ENCODE measurements around the gene PPP2R2C.

Gene PPP2R2C

DNA sequence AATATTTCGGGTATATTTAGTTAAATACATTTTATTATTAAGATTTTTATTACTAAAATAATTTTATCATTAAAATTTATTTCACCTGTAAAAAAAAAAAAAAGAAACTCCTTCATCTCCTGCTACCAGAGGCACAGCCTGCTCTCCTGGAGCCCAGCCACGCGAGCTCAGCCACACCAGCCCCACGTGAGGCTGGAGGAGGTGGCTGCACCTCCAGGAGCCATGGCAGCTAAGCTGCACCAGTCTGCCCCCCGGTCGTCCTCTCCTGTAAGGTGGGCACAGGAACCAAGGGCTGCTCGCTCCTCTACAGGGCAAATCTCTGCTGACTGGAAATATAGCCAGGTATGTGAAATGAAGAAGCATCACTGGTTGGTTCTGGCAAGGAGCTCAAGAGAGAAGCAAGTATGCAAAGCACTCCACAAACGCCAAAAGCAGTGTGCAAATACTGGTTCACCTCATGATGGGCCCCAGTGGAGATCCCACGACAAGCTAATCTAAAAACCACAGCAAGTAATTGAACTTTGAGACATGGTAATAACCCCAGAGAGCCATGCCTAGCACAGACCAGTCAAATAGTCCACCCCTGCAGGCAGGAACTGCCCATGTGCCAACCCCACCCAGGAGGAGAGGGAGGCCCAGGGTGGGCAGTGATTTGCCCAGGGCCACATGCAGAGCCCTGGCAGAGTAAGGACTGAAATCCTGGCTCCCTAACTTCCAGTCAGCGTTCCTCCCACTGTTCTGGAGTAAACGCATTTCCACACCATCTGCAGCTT lies 112.7 kb downstream of the PPP2R2C start:
- Histone ChIP-seq H3K27me3 (ENCODE audit: insufficient read depth, low read length, poor library complexity) (no peaks in the 10 kb centered on the region), H3K36me3 (ENCODE audit: insufficient read depth, low read length) (no peaks in the 10 kb centered on the region), H4K20me1 (ENCODE audit: insufficient read depth, low read length) (peaks cover 16% of the 10 kb centered on the region; the same call in 1 of the 2 replicates), H3K4me1 (ENCODE audit: insufficient read depth, low read length) (no peaks in the 10 kb centered on the region), H3K9me3 (ENCODE audit: insufficient read depth, low read length, severe bottlenecking) (no peaks in the 10 kb centered on the region), H3K27ac (ENCODE audit: low read length) (no peak overlapping the region), H3K4me3 (ENCODE audit: low read depth in 1 of 2, low read length in 2 of 2) (no peak overlapping the region), H3K9ac (ENCODE audit: low read depth, low read length) (no peak overlapping the region), H3K79me2 (ENCODE audit: insufficient read depth, low read length) (no peaks in the 10 kb centered on the region), H3K4me2 (ENCODE audit: insufficient read depth, low read length) (no peak overlapping the region), H2AFZ (ENCODE audit: low read depth, low read length) (no peak overlapping the region)
- DNase-seq (no peak), ATAC-seq (ENCODE audit: insufficient read depth, low read depth) (no peak)
- no peak for TF ChIP-seq EZH2 (IDR thresholded peaks at IDR 0.05; ENCODE audit: borderline replicate concordance, low read depth, low read length, severe bottlenecking)
- TF ChIP-seq, protein P1, sequence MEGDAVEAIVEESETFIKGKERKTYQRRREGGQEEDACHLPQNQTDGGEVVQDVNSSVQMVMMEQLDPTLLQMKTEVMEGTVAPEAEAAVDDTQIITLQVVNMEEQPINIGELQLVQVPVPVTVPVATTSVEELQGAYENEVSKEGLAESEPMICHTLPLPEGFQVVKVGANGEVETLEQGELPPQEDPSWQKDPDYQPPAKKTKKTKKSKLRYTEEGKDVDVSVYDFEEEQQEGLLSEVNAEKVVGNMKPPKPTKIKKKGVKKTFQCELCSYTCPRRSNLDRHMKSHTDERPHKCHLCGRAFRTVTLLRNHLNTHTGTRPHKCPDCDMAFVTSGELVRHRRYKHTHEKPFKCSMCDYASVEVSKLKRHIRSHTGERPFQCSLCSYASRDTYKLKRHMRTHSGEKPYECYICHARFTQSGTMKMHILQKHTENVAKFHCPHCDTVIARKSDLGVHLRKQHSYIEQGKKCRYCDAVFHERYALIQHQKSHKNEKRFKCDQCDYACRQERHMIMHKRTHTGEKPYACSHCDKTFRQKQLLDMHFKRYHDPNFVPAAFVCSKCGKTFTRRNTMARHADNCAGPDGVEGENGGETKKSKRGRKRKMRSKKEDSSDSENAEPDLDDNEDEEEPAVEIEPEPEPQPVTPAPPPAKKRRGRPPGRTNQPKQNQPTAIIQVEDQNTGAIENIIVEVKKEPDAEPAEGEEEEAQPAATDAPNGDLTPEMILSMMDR (IDR thresholded peaks at IDR 0.05; ENCODE audit: borderline replicate concordance, extremely low read depth, low read length, poor library complexity, severe bottlenecking), result no peak

DNA sequence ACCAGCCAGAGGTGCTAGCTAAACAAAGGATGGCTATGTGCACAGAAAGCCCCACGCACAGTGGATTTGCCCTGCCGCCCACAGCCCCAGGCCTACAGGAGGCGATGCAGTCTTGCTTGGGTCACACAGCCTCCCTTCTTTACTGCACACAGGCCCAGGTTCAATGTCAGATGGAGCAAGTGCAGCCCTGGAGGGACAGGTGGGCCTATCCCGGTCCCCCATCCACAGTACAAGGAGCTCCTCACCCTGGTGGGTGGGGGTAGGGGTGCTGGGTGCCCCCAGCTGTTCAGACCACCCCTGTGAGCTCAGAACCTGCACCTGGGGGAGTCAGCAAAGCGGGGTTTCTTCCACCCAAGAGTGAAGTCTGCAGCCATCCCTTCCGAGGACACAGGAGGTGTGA lies 114.9 kb downstream of the PPP2R2C start:
- ATAC-seq (ENCODE audit: insufficient read depth, low read depth) (no peak), DNase-seq (no peak)
- no peaks in the 10 kb centered on the region for H3K4me1 ChIP-seq (ENCODE audit: insufficient read depth, low read length)
- no peaks in the 10 kb centered on the region for H3K79me2 ChIP-seq (ENCODE audit: insufficient read depth, low read length)
- no peaks in the 10 kb centered on the region for H3K9me3 ChIP-seq (ENCODE audit: insufficient read depth, low read length, severe bottlenecking)
- no peak overlapping the region for H3K4me2 ChIP-seq (ENCODE audit: insufficient read depth, low read length)
- H3K27me3 ChIP-seq (ENCODE audit: insufficient read depth, low read length, poor library complexity), result no peaks in the 10 kb centered on the region
- no peak for TF ChIP-seq EZH2 (IDR thresholded peaks at IDR 0.05; ENCODE audit: borderline replicate concordance, low read depth, low read length, severe bottlenecking)
- TF ChIP-seq, protein P1 (IDR thresholded peaks at IDR 0.05; ENCODE audit: borderline replicate concordance, extremely low read depth, low read length, poor library complexity, severe bottlenecking), result no peak
- H3K36me3 ChIP-seq (ENCODE audit: insufficient read depth, low read length), result no peaks in the 10 kb centered on the region
- no peak overlapping the region for H3K4me3 ChIP-seq (ENCODE audit: low read depth in 1 of 2, low read length in 2 of 2)
- H3K9ac ChIP-seq (ENCODE audit: low read depth, low read length), result no peak overlapping the region
- no peak overlapping the region for H2AFZ ChIP-seq (ENCODE audit: low read depth, low read length)
- peaks cover 24% of the 10 kb centered on the region for H4K20me1 ChIP-seq (ENCODE audit: insufficient read depth, low read length)
- H3K27ac ChIP-seq (ENCODE audit: low read length), result no peak overlapping the region

DNA sequence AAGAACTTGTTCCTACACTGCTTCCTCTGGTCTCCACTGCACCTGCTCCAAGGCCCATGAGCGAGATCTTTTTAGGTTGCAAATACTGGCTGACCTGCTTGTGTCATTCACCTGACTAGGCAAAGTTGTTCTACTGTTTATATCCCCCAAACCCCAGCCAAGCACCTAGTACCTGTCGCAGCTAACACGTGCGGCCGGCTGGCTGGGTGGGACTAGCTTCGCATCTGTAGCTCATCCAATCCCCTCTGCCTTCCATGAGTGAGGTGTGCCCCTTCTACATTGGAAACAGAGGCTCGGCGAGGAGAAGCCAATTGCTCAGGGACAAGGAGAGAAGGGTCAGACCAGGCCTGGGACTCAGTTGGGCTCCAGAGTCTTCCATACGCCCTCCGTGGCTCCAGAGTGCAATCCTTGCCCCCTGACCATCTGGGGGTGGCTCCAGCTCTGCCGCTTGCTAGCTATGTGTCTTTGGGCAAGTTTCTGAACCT lies 116.3 kb downstream of the PPP2R2C start:
- ATAC-seq (ENCODE audit: insufficient read depth, low read depth), result no peak
- Histone ChIP-seq H3K36me3 (ENCODE audit: insufficient read depth, low read length) (no peaks in the 10 kb centered on the region), H3K4me1 (ENCODE audit: insufficient read depth, low read length) (no peaks in the 10 kb centered on the region)

More for the DNA sequence above, 116.3 kb downstream of the PPP2R2C start:
- DNase-seq, result no peak
- H3K79me2 ChIP-seq (ENCODE audit: insufficient read depth, low read length), result no peaks in the 10 kb centered on the region
- no peak overlapping the region for H3K9ac ChIP-seq (ENCODE audit: low read depth, low read length)
- peaks cover 17% of the 10 kb centered on the region for H4K20me1 ChIP-seq (ENCODE audit: insufficient read depth, low read length)
- H3K27me3 ChIP-seq (ENCODE audit: insufficient read depth, low read length, poor library complexity), result no peaks in the 10 kb centered on the region
- H3K4me2 ChIP-seq (ENCODE audit: insufficient read depth, low read length), result no peak overlapping the region
- H2AFZ ChIP-seq (ENCODE audit: low read depth, low read length), result no peak overlapping the region
- H3K9me3 ChIP-seq (ENCODE audit: insufficient read depth, low read length, severe bottlenecking), result no peaks in the 10 kb centered on the region
- H3K27ac ChIP-seq (ENCODE audit: low read length), result no peak overlapping the region
- no peak overlapping the region for H3K4me3 ChIP-seq (ENCODE audit: low read depth in 1 of 2, low read length in 2 of 2)
- TF ChIP-seq EZH2 (IDR thresholded peaks at IDR 0.05; ENCODE audit: borderline replicate concordance, low read depth, low read length, severe bottlenecking), result no peak
- TF ChIP-seq, protein P1 (IDR thresholded peaks at IDR 0.05; ENCODE audit: borderline replicate concordance, extremely low read depth, low read length, poor library complexity, severe bottlenecking), result no peak
